ENCODE measurements around the gene INTS15. TPM values are rescaled to one million over a fixed set of nuclear protein-coding genes. Genes with fewer than 3 reads are reported as not detected.

INTS15 gene
- total and polyA plus RNA-seq, 10 of the 15 experiments (the other 5 are each of a cell fraction or from before 2014, with no cell fraction given) = 0.89 to 28.2 (median 16.8) TPM

DNA sequence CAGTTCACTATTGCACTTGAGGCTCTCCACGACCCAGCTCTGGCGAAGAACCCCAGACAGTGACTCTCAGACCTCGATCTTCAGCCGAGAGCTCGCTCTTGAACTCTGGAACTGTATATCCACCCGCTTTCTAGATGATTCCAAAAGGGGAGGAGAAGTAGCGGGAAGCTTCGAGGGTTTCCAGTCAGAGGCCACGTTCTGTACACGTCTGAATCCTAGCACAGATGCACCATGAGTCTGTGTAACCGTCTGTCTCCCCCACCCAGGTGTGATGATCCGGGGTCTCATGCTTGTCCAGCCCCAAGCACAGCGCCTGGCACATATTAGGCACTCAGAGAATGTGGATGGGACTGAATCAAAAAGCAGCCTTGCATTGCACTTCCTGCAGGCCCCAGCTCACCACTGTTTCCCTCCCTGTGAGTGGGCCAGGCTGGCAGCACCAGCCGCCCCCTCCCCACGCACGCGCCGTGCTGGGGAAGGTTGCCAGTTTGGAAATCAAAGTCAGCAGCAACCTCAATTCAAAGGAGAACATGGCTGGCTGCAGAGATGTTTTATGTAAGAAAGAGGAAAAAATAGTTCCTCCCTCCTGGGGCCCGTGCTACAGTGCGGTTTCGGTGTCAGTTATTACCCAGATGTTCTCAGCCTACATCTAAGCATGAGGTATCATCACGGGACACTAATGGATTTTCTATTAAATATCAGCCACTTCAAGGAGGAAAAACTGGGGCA lies 44.3 kb upstream of the INTS15 start (continued):
- TF ChIP-seq HDAC2 (IDR thresholded peaks at IDR 0.05) (no peak), ZNF384 (IDR thresholded peaks at IDR 0.05; ENCODE audit: borderline replicate concordance, low read depth, low read length) (no peak), ATF7 (IDR thresholded peaks at IDR 0.05; ENCODE audit: low read depth) (no peak)

GRCh38 chr7:6546498-6547251 lies 43.1 kb upstream of the INTS15 start:
- H3K9ac ChIP-seq (ENCODE audit: control insufficient read depth, insufficient read depth, low read length) = no peak overlapping the region
- TF ChIP-seq SIX5 (IDR thresholded peaks at IDR 0.05; ENCODE audit: low read depth, low read length, severe bottlenecking) = peak; percentile 46
- TF ChIP-seq PML (IDR thresholded peaks at IDR 0.05; ENCODE audit: low read length) = no peak
- no peak for TF ChIP-seq NRF1 (conservative IDR thresholded peaks at IDR 0.05; ENCODE audit: low read depth, low read length)
- no peak for TF ChIP-seq CUX1 (IDR thresholded peaks at IDR 0.05; ENCODE audit: insufficient replicate concordance, low read depth, low read length)
- no peak for TF ChIP-seq JUND (IDR thresholded peaks at IDR 0.05; ENCODE audit: low read depth, low read length)
- TF ChIP-seq POLR2AphosphoS2 (IDR thresholded peaks at IDR 0.05; ENCODE audit: low read depth, low read length) = no peak
- ChIA-PET CTCF (interaction anchor here (0.6 to 1.1 kb wide), 2 partner anchors 13 to 29 kb away, joined by 3 read pairs; no protein-coding TSS in a partner anchor), RAD21 (ENCODE audit: unreplicated experiment) (no interaction called here), POLR2A (no interaction called here), SMC1A (ENCODE audit: uncharacterized antibody, unreplicated experiment) (no interaction called here)
- no peaks in the 10 kb centered on the region for H3K36me3 ChIP-seq (ENCODE audit: control insufficient read depth in 2 of 2, insufficient read depth in 2 of 2, low read length in 1 of 2)
- H3K27me3 ChIP-seq (replicated peaks in 1 of 2; ENCODE audit: control insufficient read depth in 2 of 2, insufficient read depth in 2 of 2, low read length in 1 of 2) = no peaks in the 10 kb centered on the region
- H3K4me2 ChIP-seq (ENCODE audit: control insufficient read depth, insufficient read depth) = no peak overlapping the region
- 47% methylated on average over 11 of the region's 12 CpGs for WGBS (ENCODE audit: insufficient coverage, insufficient replicate concordance, low lambda C conversion rate, missing lambda C conversion rate)
- H4K20me1 ChIP-seq (ENCODE audit: control insufficient read depth, insufficient read depth) = no peaks in the 10 kb centered on the region
- intact Hi-C loops (cut with micrococcal nuclease; ENCODE audit: unreplicated experiment) (no loop called here), in situ Hi-C loops (cut with MboI) (no loop called here)
- H3K4me1 ChIP-seq (ENCODE audit: control insufficient read depth, insufficient read depth, low read length) = peaks cover 9% of the 10 kb centered on the region
- DNase-seq (ENCODE audit: low read depth, low spot score) (no peak), FAIRE-seq (no peak), ATAC-seq (no peak)
- BruUV-seq (replicated peaks) = no TSS peak
- H3K9me3 ChIP-seq (replicated peaks; ENCODE audit: control insufficient read depth, insufficient read depth, low read length) = no peaks in the 10 kb centered on the region
- H3K79me2 ChIP-seq (ENCODE audit: control insufficient read depth, insufficient read depth, low read length) = no peaks in the 10 kb centered on the region
- no peak overlapping the region for H2AFZ ChIP-seq (ENCODE audit: control insufficient read depth, low read depth, low read length)
- H3K27ac ChIP-seq (ENCODE audit: control insufficient read depth, insufficient read depth) = no peak overlapping the region
- H3K4me3 ChIP-seq = no peak overlapping the region
